Epithelial cell of prostate (primary cell): ENCODE results near the gene LRGUK.

Experiments used
- DNase-seq: peaks from one replicate; pipeline ENCODE4 v3.0.0-alpha.2; 2011; ENCODE audit warnings: low read depth, low spot score
- H3K27ac ChIP-seq: fragments of 450-650 bp; 2 replicates; pipeline ENCODE4 v1.5.1; 2017; ENCODE audit warnings: mild to moderate bottlenecking

Gene LRGUK

GRCh38 chr7:134126146-134126545 is 994 bp upstream of the LRGUK start:
- DNase-seq, result no peak
- H3K27ac ChIP-seq, result no peak overlapping the region

GRCh38 chr7:134126596-134126965 is 559 bp upstream of the LRGUK start:
- no peak overlapping the region for H3K27ac ChIP-seq
- no peak for DNase-seq

GRCh38 chr7:134128829-134129228 is 1.7 kb downstream of the LRGUK start:
- no peak overlapping the region for H3K27ac ChIP-seq
- DNase-seq, result no peak

GRCh38 chr7:134129856-134130523 is 2.9 kb downstream of the LRGUK start:
- DNase-seq, result no peak
- H3K27ac ChIP-seq, result no peak overlapping the region

GRCh38 chr7:134134004-134134403 is 6.9 kb downstream of the LRGUK start:
- no peak for DNase-seq
- no peak overlapping the region for H3K27ac ChIP-seq

GRCh38 chr7:134140889-134141867 is 14.0 kb downstream of the LRGUK start:
- H3K27ac ChIP-seq, result no peak overlapping the region

GRCh38 chr7:134141868-134142264 is 14.7 kb downstream of the LRGUK start:
- no peak overlapping the region for H3K27ac ChIP-seq
- no peak for DNase-seq

More at GRCh38 chr7:134140889-134141867, 14.0 kb downstream of the LRGUK start:
- DNase-seq, result no peak

GRCh38 chr7:134153493-134154136 is 26.5 kb downstream of the LRGUK start:
- no peak for DNase-seq
- no peak overlapping the region for H3K27ac ChIP-seq

GRCh38 chr7:134154581-134155130 is 27.5 kb downstream of the LRGUK start:
- DNase-seq, result no peak
- no peak overlapping the region for H3K27ac ChIP-seq

- H3K27ac ChIP-seq, result no peak overlapping the region
- no peak for DNase-seq
These were observed 28.1 kb downstream of the LRGUK start for GRCh38 chr7:134155206-134155605.

GRCh38 chr7:134155871-134156270 is 28.7 kb downstream of the LRGUK start:
- no peak for DNase-seq
- H3K27ac ChIP-seq, result no peak overlapping the region

GRCh38 chr7:134165252-134165651 is 38.1 kb downstream of the LRGUK start:
- DNase-seq, result no peak
- H3K27ac ChIP-seq, result no peak overlapping the region

GRCh38 chr7:134167250-134167649 is 40.1 kb downstream of the LRGUK start:
- DNase-seq, result no peak

GRCh38 chr7:134167841-134168240 is 40.7 kb downstream of the LRGUK start:
- no peak overlapping the region for H3K27ac ChIP-seq
- no peak for DNase-seq

More at GRCh38 chr7:134167250-134167649, 40.1 kb downstream of the LRGUK start:
- H3K27ac ChIP-seq, result no peak overlapping the region

GRCh38 chr7:134174795-134175261 is 47.7 kb downstream of the LRGUK start:
- H3K27ac ChIP-seq, result peak overlapping the region; percentile 47
- DNase-seq, result peak; percentile 70

GRCh38 chr7:134175334-134176036 is 48.3 kb downstream of the LRGUK start:
- no peak for DNase-seq
- peak overlapping the region; percentile 47 for H3K27ac ChIP-seq

- no peak overlapping the region for H3K27ac ChIP-seq
- DNase-seq, result no peak
These were observed 48.9 kb downstream of the LRGUK start for GRCh38 chr7:134176037-134176350.

- no peak overlapping the region for H3K27ac ChIP-seq
- DNase-seq, result no peak
These were observed 52.2 kb downstream of the LRGUK start for GRCh38 chr7:134179036-134180011.

GRCh38 chr7:134180376-134180775 is 53.2 kb downstream of the LRGUK start:
- DNase-seq, result no peak
- no peak overlapping the region for H3K27ac ChIP-seq
